SK-N-SH (cell line): ENCODE results near the gene DEPDC7.

ENCODE experiments used
- EZH2phosphoT487 ChIP-seq: fragments of 200-600 bp; sonication (generic); IDR thresholded peaks from 2 replicates; pipeline ENCODE4 v1.6.1; 2017; ENCODE audit warnings: low read depth, mixed run types, mild to moderate bottlenecking, antibody characterized with exemption, moderate library complexity, borderline replicate concordance
- JUND ChIP-seq: IDR thresholded peaks from 2 replicates; pipeline ENCODE4 v1.4.0; 2012

DNA sequence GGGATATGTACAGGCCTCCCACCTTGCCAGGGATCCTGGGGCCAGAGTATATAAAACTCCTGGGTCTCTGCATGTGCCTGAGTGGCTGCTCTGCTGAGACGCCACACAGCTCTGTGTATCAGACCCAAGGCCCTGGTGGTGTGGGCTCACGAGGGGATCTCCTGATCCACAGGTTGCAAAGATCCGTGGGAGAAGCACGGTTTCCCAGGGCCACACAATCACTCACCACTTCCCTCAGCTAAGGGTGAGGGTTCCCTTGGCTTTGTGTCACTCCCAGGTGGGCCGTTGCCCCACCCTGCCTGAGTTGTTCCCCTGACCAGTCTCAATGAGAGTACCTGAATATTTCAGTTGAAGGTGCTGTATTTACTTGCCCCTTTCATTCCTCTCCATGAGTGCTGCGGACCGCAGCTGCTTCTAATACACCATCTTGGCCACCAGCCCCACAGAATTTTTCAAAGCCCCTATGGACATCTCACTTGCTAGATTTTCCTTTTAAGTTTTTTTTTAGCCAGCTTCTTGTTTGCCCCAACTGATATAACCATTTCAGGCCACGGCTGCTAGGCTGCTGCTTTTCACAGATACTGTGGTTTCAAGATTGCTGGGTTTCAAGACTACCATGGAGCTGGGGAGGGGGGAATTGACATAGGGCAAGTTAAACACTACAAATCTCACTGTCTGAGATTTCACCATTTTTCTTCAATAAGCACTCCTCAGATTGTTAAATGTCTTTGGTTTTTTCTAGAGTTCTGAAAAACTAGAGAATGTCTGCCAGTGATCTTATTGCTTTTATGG is 13.7 kb upstream of the DEPDC7 start:
- TF ChIP-seq JUND (no peak), EZH2phosphoT487 (no peak)
